GM12875 (cell line): ENCODE measurements around the gene OSM.
"Not testable (repeated sequence)": the region's sequence is repeated elsewhere in the genome, so short reads cannot be mapped to it uniquely, and the experiment has no call there.

Experiments
- H3K4me3 ChIP-seq: one replicate; pipeline ENCODE4 v1.5.1; 2011; ENCODE audit warnings: low read depth, low read length, control low read depth
- CTCF ChIP-seq: IDR thresholded peaks from 2 replicates; pipeline ENCODE4 v1.5.1; 2011; ENCODE audit warnings: low read depth, mild to moderate bottlenecking, control low read depth, inconsistent platforms, low read length, moderate library complexity, borderline replicate concordance; ENCODE audit not compliant: insufficient read depth

The OSM gene

GRCh38 chr22:30219049-30219654, 47.5 kb downstream of the OSM start:
- no peak overlapping the region for H3K4me3 ChIP-seq

GRCh38 chr22:30217698-30218560, 48.7 kb downstream of the OSM start:
- TF ChIP-seq CTCF: no peak
- no peak overlapping the region for H3K4me3 ChIP-seq

More at GRCh38 chr22:30219049-30219654, 47.5 kb downstream of the OSM start:
- TF ChIP-seq CTCF: no peak

- no peak overlapping the region for H3K4me3 ChIP-seq
- no peak for TF ChIP-seq CTCF
Observed at GRCh38 chr22:30216710-30217109, 49.9 kb downstream of the OSM start.

- not testable (repeated sequence) for H3K4me3 ChIP-seq
Observed at GRCh38 chr22:30216272-30216671, 50.4 kb downstream of the OSM start.

- no peak for TF ChIP-seq CTCF
- no peak overlapping the region for H3K4me3 ChIP-seq
Observed at GRCh38 chr22:30214703-30215407, 51.8 kb downstream of the OSM start.

GRCh38 chr22:30212996-30213441, 53.6 kb downstream of the OSM start:
- no peak overlapping the region for H3K4me3 ChIP-seq
- no peak for TF ChIP-seq CTCF
